Mesenchymal stem cell (in vitro differentiated cells and primary cell): ENCODE data around the gene PLXNA2.

ENCODE experiments used
- DNase-seq: peaks from one replicate; pipeline ENCODE4 v3.0.0-alpha.2; 2013
- H2AFZ ChIP-seq: one replicate; pipeline ENCODE4 v1.6.1; 2013; ENCODE audit warnings: low read depth, mild to moderate bottlenecking, control low read depth, inconsistent platforms, low read length, moderate library complexity
- H2AK5ac ChIP-seq: 2 replicates; pipeline ENCODE4 v1.6.1; 2013; ENCODE audit warnings: low read length, moderate library complexity, mild to moderate bottlenecking, inconsistent platforms; ENCODE audit not compliant: severe bottlenecking
- H2BK120ac ChIP-seq: one replicate; pipeline ENCODE4 v1.6.1; 2013; ENCODE audit warnings: low read depth, mild to moderate bottlenecking, inconsistent platforms, low read length, moderate library complexity
- H2BK12ac ChIP-seq, 2 experiments: one replicate each; pipeline ENCODE4 v1.6.1; 2013; ENCODE audit warnings: inconsistent platforms in 2 of 2, low read length in 2 of 2, mild to moderate bottlenecking in 2 of 2, moderate library complexity in 2 of 2, control low read depth in 1 of 2
- H2BK15ac ChIP-seq: one replicate; pipeline ENCODE4 v1.6.1; 2013; ENCODE audit warnings: mild to moderate bottlenecking, low read depth, inconsistent platforms; ENCODE audit not compliant: poor library complexity, severe bottlenecking
- H2BK5ac ChIP-seq: 2 replicates; pipeline ENCODE4 v1.6.1; 2013; ENCODE audit warnings: low read depth, mild to moderate bottlenecking, low read length, control low read depth, inconsistent platforms; ENCODE audit not compliant: poor library complexity, severe bottlenecking
- H3K14ac ChIP-seq, 2 experiments: one replicate each; pipeline ENCODE4 v1.6.1; 2013; ENCODE audit warnings: inconsistent platforms in 2 of 2, low read length in 2 of 2, control low read depth in 1 of 2, mild to moderate bottlenecking in 1 of 2, moderate library complexity in 1 of 2
- H3K18ac ChIP-seq, 2 experiments: one replicate each; pipeline ENCODE4 v1.6.1; 2013; ENCODE audit warnings: inconsistent platforms in 2 of 2, low read length in 2 of 2, control low read depth in 1 of 2, low read depth in 1 of 2, mild to moderate bottlenecking in 1 of 2
- H3K23ac ChIP-seq, 2 experiments: one replicate each; pipeline ENCODE4 v1.6.1; 2013; ENCODE audit warnings: inconsistent platforms in 2 of 2, low read length in 2 of 2, mild to moderate bottlenecking in 2 of 2, moderate library complexity in 2 of 2, control low read depth in 1 of 2
- H3K27ac ChIP-seq: 2 replicates; pipeline ENCODE4 v1.5.1; 2013; ENCODE audit warnings: mild to moderate bottlenecking, moderate library complexity, low read length, control low read depth, inconsistent platforms; ENCODE audit not compliant: poor library complexity, severe bottlenecking
- H3K27me3 ChIP-seq, 2 experiments: 2 replicates each; pipeline versions ENCODE4 v1.6.1 to v1.7.0; 2013; ENCODE audit warnings: low read length in 2 of 2, mild to moderate bottlenecking in 2 of 2, moderate library complexity in 2 of 2, control low read depth in 1 of 2, inconsistent platforms in 1 of 2; ENCODE audit not compliant: control insufficient read depth in 1 of 2, insufficient read depth in 1 of 2
- H3K36me3 ChIP-seq, 2 experiments: 2 replicates each; pipeline versions ENCODE4 v1.6.1 to v1.7.0; 2013; ENCODE audit warnings: low read length in 2 of 2, control low read depth in 1 of 2, inconsistent platforms in 1 of 2, low read depth in 1 of 2, mild to moderate bottlenecking in 1 of 2; ENCODE audit not compliant: insufficient read depth in 2 of 2, control insufficient read depth in 1 of 2
- H3K4ac ChIP-seq, 2 experiments: one replicate each; pipeline ENCODE4 v1.6.1; 2013; ENCODE audit warnings: inconsistent platforms in 2 of 2, low read length in 2 of 2, mild to moderate bottlenecking in 2 of 2, moderate library complexity in 2 of 2, control low read depth in 1 of 2, low read depth in 1 of 2
- H3K4me1 ChIP-seq: 2 replicates; pipeline ENCODE4 v1.6.1; 2013; ENCODE audit warnings: low read depth, low read length, control low read depth; ENCODE audit not compliant: control insufficient read depth, insufficient read depth
- H3K4me2 ChIP-seq: 2 replicates; pipeline ENCODE4 v1.6.1; 2013; ENCODE audit warnings: low read length, mild to moderate bottlenecking, inconsistent platforms; ENCODE audit not compliant: poor library complexity, severe bottlenecking
- H3K4me3 ChIP-seq, 2 experiments: 2 replicates each; pipeline versions ENCODE4 v1.5.1 to v1.7.0; 2013; ENCODE audit warnings: low read length in 2 of 2, mild to moderate bottlenecking in 2 of 2, control low read depth in 1 of 2, low read depth in 1 of 2; ENCODE audit not compliant: insufficient read depth in 1 of 2
- H3K79me1 ChIP-seq: replicated peaks from 2 replicates; pipeline ENCODE4 v1.6.1; 2013; ENCODE audit warnings: mild to moderate bottlenecking, control low read depth, low read length, inconsistent platforms; ENCODE audit not compliant: poor library complexity, severe bottlenecking
- H3K9ac ChIP-seq: 2 replicates; pipeline ENCODE4 v1.7.0; 2013; ENCODE audit warnings: mild to moderate bottlenecking, low read length, moderate library complexity
- H3K9me3 ChIP-seq: 2 replicates; pipeline ENCODE4 v1.7.0; 2013; ENCODE audit warnings: mild to moderate bottlenecking, low read length; ENCODE audit not compliant: control insufficient read depth
- H4K8ac ChIP-seq: one replicate; pipeline ENCODE4 v1.6.1; 2013; ENCODE audit warnings: inconsistent platforms, mild to moderate bottlenecking, low read length, moderate library complexity
- H4K91ac ChIP-seq: one replicate; pipeline ENCODE4 v1.6.1; 2013; ENCODE audit warnings: mild to moderate bottlenecking, low read length, inconsistent platforms
- WGBS: methylation state at CpG from one replicate; pipeline ENCODE4 v1.1.7; 2013; ENCODE audit warnings: mixed read lengths; 5-methylcytosine and 5-hydroxymethylcytosine counted together

The PLXNA2 gene

GRCh38 chr1:208218237-208219097, 25.7 kb downstream of the PLXNA2 start:
- Histone ChIP-seq H2BK15ac (peak overlapping the region; percentile 8), H2AK5ac (peak overlapping the region; percentile 85), H3K9me3 (no peaks in the 10 kb centered on the region), H3K4me3 (no peak overlapping the region), H3K18ac (peak overlapping the region; percentile 73 to 90), H3K9ac (no peak overlapping the region), H2BK5ac (no peak overlapping the region), H3K36me3 (peaks cover 0 to 12% of the 10 kb centered on the region in 2 experiments), H2AFZ (no peak overlapping the region), H3K4me1 (peaks cover 30% of the 10 kb centered on the region), H3K79me1 (no peaks in the 10 kb centered on the region), H4K8ac (no peak overlapping the region), H2BK120ac (peak overlapping the region; percentile 11), H2BK12ac (peak overlapping the region; percentile 22 to 100), H3K14ac (peak overlapping the region in 1 of 2 experiments; percentile 76), H3K4ac (peak overlapping the region; percentile 3 to 97), H3K27ac (no peak overlapping the region), H4K91ac (peak overlapping the region; percentile 67), H3K23ac (peak overlapping the region in 1 of 2 experiments; percentile 77), H3K4me2 (no peak overlapping the region), H3K27me3 (no peaks in the 10 kb centered on the region)
- DNase-seq: no peak
- 89% methylated on average over 12 of the region's 12 CpGs for WGBS

- H2BK5ac ChIP-seq: no peak overlapping the region
- peaks cover 28% of the 10 kb centered on the region for H3K4me1 ChIP-seq
- H2BK12ac ChIP-seq: peak overlapping the region; percentile 73 to 87
- H4K8ac ChIP-seq: peak overlapping the region; percentile 46
- no peak overlapping the region for H3K27ac ChIP-seq
- no peak overlapping the region for H3K23ac ChIP-seq
- H2AFZ ChIP-seq: no peak overlapping the region
- H3K4me3 ChIP-seq: no peak overlapping the region
- no peak for DNase-seq
- H3K4me2 ChIP-seq: no peak overlapping the region
- peaks cover 0 to 12% of the 10 kb centered on the region in 2 experiments for H3K36me3 ChIP-seq
- H2BK15ac ChIP-seq: peak overlapping the region; percentile 29
- H3K18ac ChIP-seq: peak overlapping the region in 1 of 2 experiments; percentile 58
- peak overlapping the region in 1 of 2 experiments; percentile 0 for H3K14ac ChIP-seq
- H3K27me3 ChIP-seq: no peaks in the 10 kb centered on the region
- H3K9me3 ChIP-seq: no peaks in the 10 kb centered on the region
- H3K4ac ChIP-seq: peak overlapping the region; percentile 7 to 83
- H2AK5ac ChIP-seq: no peak overlapping the region
- H3K79me1 ChIP-seq: no peaks in the 10 kb centered on the region
- H4K91ac ChIP-seq: peak overlapping the region; percentile 48
- H3K9ac ChIP-seq: no peak overlapping the region
- H2BK120ac ChIP-seq: peak overlapping the region; percentile 50
- 96% methylated on average over 10 of the region's 10 CpGs for WGBS
Observed at GRCh38 chr1:208217781-208218180, 26.4 kb downstream of the PLXNA2 start.

DNA sequence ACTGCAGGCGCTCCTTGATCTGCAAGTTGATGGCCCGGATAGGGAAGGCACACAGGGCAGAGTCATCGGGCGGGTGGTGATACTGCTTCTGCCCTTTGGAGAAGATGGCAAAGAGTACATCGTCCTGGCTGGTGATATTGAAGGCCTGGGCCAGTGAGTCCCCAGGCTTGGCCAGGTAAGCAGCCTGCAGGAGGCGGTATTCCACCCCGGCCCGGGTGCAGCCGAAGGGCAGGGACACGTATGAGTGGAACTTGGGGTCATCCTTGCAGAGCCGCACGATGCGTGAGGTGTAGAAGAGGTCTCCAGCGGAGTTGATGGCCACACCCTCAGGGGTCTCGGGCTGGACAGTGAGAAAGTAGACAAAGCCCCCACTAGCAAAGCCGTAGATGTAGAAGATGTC, 27.4 kb downstream of the PLXNA2 start:
- Histone ChIP-seq H2BK120ac (peak overlapping the region; percentile 39), H3K23ac (no peak overlapping the region), H3K27me3 (no peaks in the 10 kb centered on the region), H3K4me1 (peaks cover 29% of the 10 kb centered on the region), H3K4ac (peak overlapping the region; percentile 32 to 55), H2AK5ac (peak overlapping the region; percentile 17), H3K36me3 (peaks cover 0 to 12% of the 10 kb centered on the region in 2 experiments), H3K4me3 (no peak overlapping the region), H2BK5ac (no peak overlapping the region), H3K79me1 (no peaks in the 10 kb centered on the region), H4K91ac (peak overlapping the region; percentile 96), H3K9me3 (no peaks in the 10 kb centered on the region), H3K9ac (no peak overlapping the region), H3K4me2 (no peak overlapping the region), H2BK15ac (peak overlapping the region; percentile 38), H3K14ac (peak overlapping the region in 1 of 2 experiments; percentile 15), H2AFZ (no peak overlapping the region), H3K18ac (peak overlapping the region; percentile 64 to 78), H4K8ac (peak overlapping the region; percentile 79), H3K27ac (no peak overlapping the region), H2BK12ac (peak overlapping the region; percentile 73 to 87)
- no peak for DNase-seq
- 99% methylated on average over 16 of the region's 16 CpGs for WGBS

GRCh38 chr1:208216062-208216461, 28.1 kb downstream of the PLXNA2 start:
- Histone ChIP-seq H3K4me3 (no peak overlapping the region), H2AFZ (no peak overlapping the region), H3K9me3 (no peaks in the 10 kb centered on the region), H3K36me3 (peaks cover 0 to 12% of the 10 kb centered on the region in 2 experiments), H3K27ac (peak overlapping the region; percentile 55), H3K9ac (no peak overlapping the region), H3K14ac (no peak overlapping the region), H3K4me2 (no peak overlapping the region), H2BK120ac (peak overlapping the region; percentile 71), H3K4me1 (peaks cover 26% of the 10 kb centered on the region), H2AK5ac (peak overlapping the region; percentile 63), H3K79me1 (no peaks in the 10 kb centered on the region), H3K4ac (peak overlapping the region in 1 of 2 experiments; percentile 72), H4K8ac (peak overlapping the region; percentile 77), H2BK15ac (peak overlapping the region; percentile 63), H2BK5ac (no peak overlapping the region), H3K23ac (peak overlapping the region in 1 of 2 experiments; percentile 19), H2BK12ac (peak overlapping the region; percentile 82 to 87), H3K27me3 (no peaks in the 10 kb centered on the region), H4K91ac (peak overlapping the region; percentile 72), H3K18ac (peak overlapping the region; percentile 52 to 82)
- DNase-seq: peak; percentile 81
- no CpG with 5 or more reads among the region's 1 CpG for WGBS
